ENCODE measurements around the gene NELFE.

DNA sequence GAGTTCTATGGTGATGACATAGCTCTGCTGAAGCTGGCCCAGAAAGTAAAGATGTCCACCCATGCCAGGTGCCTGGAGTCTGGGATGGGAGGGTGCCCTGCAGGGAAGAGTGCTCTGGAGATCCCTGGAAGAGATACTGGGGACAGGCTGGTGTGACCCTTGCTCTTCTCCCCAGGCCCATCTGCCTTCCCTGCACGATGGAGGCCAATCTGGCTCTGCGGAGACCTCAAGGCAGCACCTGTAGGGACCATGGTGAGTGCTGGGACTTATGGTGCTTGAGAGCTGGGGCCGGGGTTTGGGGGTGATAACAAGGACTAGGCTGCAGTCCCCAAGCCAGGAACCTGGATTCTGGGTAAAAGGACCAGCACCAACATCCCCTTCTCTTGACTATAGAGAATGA is 15.0 kb downstream of the NELFE start:
- TF ChIP-seq, protein P1, sequence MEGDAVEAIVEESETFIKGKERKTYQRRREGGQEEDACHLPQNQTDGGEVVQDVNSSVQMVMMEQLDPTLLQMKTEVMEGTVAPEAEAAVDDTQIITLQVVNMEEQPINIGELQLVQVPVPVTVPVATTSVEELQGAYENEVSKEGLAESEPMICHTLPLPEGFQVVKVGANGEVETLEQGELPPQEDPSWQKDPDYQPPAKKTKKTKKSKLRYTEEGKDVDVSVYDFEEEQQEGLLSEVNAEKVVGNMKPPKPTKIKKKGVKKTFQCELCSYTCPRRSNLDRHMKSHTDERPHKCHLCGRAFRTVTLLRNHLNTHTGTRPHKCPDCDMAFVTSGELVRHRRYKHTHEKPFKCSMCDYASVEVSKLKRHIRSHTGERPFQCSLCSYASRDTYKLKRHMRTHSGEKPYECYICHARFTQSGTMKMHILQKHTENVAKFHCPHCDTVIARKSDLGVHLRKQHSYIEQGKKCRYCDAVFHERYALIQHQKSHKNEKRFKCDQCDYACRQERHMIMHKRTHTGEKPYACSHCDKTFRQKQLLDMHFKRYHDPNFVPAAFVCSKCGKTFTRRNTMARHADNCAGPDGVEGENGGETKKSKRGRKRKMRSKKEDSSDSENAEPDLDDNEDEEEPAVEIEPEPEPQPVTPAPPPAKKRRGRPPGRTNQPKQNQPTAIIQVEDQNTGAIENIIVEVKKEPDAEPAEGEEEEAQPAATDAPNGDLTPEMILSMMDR (IDR thresholded peaks at IDR 0.05; ENCODE audit: low read length): no peak
- no peak for TF ChIP-seq EZH2phosphoT487 (IDR thresholded peaks at IDR 0.05; ENCODE audit: low read length)

Measured in MM.1S (cell line).